SK-N-SH treated with all-trans-retinoic acid at 6 μM for 48 hours (cell line): ENCODE data around the gene KRTAP22-1.

Source experiments
- ATAC-seq: fragments of 200-7000 bp; cut with Tn5 transposase; 3 replicates; pipeline ENCODE4 v1.9.1; 2020; ENCODE audit warnings: mild to moderate bottlenecking, moderate library complexity
- ARNTL ChIP-seq: fragments of 450-650 bp; formaldehyde crosslinking; IDR thresholded peaks from 2 replicates; pipeline ENCODE4 v1.5.0; 2020; ENCODE audit warnings: low read depth, mild to moderate bottlenecking, moderate library complexity, borderline replicate concordance
- BACH2 ChIP-seq: fragments of 250-450 bp; sonication (Bioruptor Pico); IDR thresholded peaks from 2 replicates; pipeline ENCODE4 v1.9.0; 2021; ENCODE audit warnings: mild to moderate bottlenecking, borderline replicate concordance
- CSDC2 ChIP-seq: fragments of 250-450 bp; sonication (Bioruptor Pico); IDR thresholded peaks from 2 replicates; pipeline ENCODE4 v1.5.0; 2020; ENCODE audit warnings: mild to moderate bottlenecking, moderate library complexity
- GLIS3 ChIP-seq: fragments of 250-450 bp; sonication (Bioruptor Pico); IDR thresholded peaks from 2 replicates; pipeline ENCODE4 v1.5.0; 2020; ENCODE audit warnings: mild to moderate bottlenecking, moderate library complexity
- ISL1 ChIP-seq: fragments of 250-450 bp; sonication (Bioruptor Pico); IDR thresholded peaks from 2 replicates; pipeline ENCODE4 v2.1.2; 2022; ENCODE audit warnings: mild to moderate bottlenecking, moderate library complexity
- OSR1 ChIP-seq: fragments of 250-450 bp; sonication (Bioruptor Pico); IDR thresholded peaks from 2 replicates; pipeline ENCODE4 v1.8.0; 2022; ENCODE audit warnings: moderate library complexity, mild to moderate bottlenecking, inconsistent platforms
- PPARA ChIP-seq: fragments of 250-450 bp; sonication (Bioruptor Pico); IDR thresholded peaks from 2 replicates; pipeline ENCODE4 v1.5.0; 2020; ENCODE audit warnings: mild to moderate bottlenecking, borderline replicate concordance
- RARB ChIP-seq: fragments of 250-450 bp; sonication (Bioruptor Pico); IDR thresholded peaks from 2 replicates; pipeline ENCODE4 v1.8.0; 2021; ENCODE audit warnings: mild to moderate bottlenecking, moderate library complexity
- SNAI2 ChIP-seq: fragments of 250-450 bp; sonication (Bioruptor Pico); IDR thresholded peaks from 2 replicates; pipeline ENCODE4 v1.5.0; 2020; ENCODE audit warnings: mild to moderate bottlenecking, moderate library complexity
- TOX ChIP-seq: fragments of 250-450 bp; sonication (Bioruptor Pico); IDR thresholded peaks from 2 replicates; pipeline ENCODE4 v1.8.0; 2021; ENCODE audit warnings: mild to moderate bottlenecking, moderate library complexity, borderline replicate concordance
- ZC3H10 ChIP-seq: fragments of 250-450 bp; sonication (Bioruptor Pico); IDR thresholded peaks from 2 replicates; pipeline ENCODE4 v1.5.1; 2021; ENCODE audit warnings: mild to moderate bottlenecking, moderate library complexity
- ZFP3 ChIP-seq: fragments of 250-450 bp; sonication (Bioruptor Pico); IDR thresholded peaks from 2 replicates; pipeline ENCODE4 v1.5.0; 2020; ENCODE audit warnings: mild to moderate bottlenecking, moderate library complexity
- ZNF565 ChIP-seq: fragments of 450-650 bp; formaldehyde crosslinking; conservative IDR thresholded peaks from 2 replicates; pipeline ENCODE4 v1.5.0; 2020; ENCODE audit warnings: low read depth, mild to moderate bottlenecking, moderate library complexity
- ZNF70 ChIP-seq: fragments of 450-650 bp; formaldehyde crosslinking; IDR thresholded peaks from 2 replicates; pipeline ENCODE4 v1.5.0; 2020; ENCODE audit warnings: mild to moderate bottlenecking, moderate library complexity
- ZNF8 ChIP-seq: fragments of 450-650 bp; formaldehyde crosslinking; IDR thresholded peaks from 2 replicates; pipeline ENCODE4 v1.5.0; 2020; ENCODE audit warnings: mild to moderate bottlenecking, moderate library complexity
- TF ChIP-seq, protein P1 (sequence below): fragments of 250-450 bp; sonication (Bioruptor Pico); IDR thresholded peaks from 2 replicates; pipeline ENCODE4 v1.8.0; 2021; ENCODE audit warnings: low read depth, mild to moderate bottlenecking, moderate library complexity, borderline replicate concordance
- TF ChIP-seq, protein P2 (sequence below): fragments of 250-450 bp; sonication (Bioruptor Pico); IDR thresholded peaks from 2 replicates; pipeline ENCODE4 v1.8.0; 2020; ENCODE audit warnings: mild to moderate bottlenecking, moderate library complexity, borderline replicate concordance
- TF ChIP-seq, protein P3 (sequence below): fragments of 250-450 bp; sonication (Bioruptor Pico); IDR thresholded peaks from 2 replicates; pipeline ENCODE4 v1.5.1; 2021; ENCODE audit warnings: mild to moderate bottlenecking, moderate library complexity
- TF ChIP-seq, protein P4 (sequence below): fragments of 250-450 bp; sonication (Bioruptor Pico); IDR thresholded peaks from 2 replicates; pipeline ENCODE4 v1.5.1; 2020; ENCODE audit warnings: low read depth, mild to moderate bottlenecking, moderate library complexity

The KRTAP22-1 gene

DNA sequence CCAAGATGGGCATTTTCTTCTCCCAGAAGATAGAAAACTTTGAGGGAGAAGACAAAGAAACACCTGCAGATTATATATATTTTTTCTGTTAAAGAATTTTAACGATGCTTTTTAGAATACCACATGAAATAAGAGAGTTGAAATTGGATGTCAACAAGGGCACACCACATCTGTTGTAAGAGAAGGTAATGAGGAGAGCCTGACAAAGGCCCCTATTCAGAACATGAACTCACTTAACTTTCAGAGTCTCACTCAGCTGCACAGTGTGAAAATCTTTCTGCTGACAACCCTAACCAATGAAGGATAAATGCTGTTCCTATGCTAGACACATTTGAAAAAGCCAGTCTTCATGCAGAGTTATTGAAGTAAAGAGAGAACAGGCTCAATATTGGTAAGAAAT is 18.0 kb upstream of the KRTAP22-1 start (continued):
- TF ChIP-seq, protein P1, sequence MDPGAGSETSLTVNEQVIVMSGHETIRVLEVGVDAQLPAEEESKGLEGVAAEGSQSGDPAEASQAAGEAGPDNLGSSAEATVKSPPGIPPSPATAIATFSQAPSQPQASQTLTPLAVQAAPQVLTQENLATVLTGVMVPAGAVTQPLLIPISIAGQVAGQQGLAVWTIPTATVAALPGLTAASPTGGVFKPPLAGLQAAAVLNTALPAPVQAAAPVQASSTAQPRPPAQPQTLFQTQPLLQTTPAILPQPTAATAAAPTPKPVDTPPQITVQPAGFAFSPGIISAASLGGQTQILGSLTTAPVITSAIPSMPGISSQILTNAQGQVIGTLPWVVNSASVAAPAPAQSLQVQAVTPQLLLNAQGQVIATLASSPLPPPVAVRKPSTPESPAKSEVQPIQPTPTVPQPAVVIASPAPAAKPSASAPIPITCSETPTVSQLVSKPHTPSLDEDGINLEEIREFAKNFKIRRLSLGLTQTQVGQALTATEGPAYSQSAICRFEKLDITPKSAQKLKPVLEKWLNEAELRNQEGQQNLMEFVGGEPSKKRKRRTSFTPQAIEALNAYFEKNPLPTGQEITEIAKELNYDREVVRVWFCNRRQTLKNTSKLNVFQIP (CRISPR knock-in tag) = no peak
- TF ChIP-seq PPARA (CRISPR knock-in tag) = no peak
- no peak for TF ChIP-seq GLIS3 (CRISPR knock-in tag)
- TF ChIP-seq ZNF70 (CRISPR knock-in tag) = no peak
- TF ChIP-seq, all 23 proteins: peak for 0

DNA sequence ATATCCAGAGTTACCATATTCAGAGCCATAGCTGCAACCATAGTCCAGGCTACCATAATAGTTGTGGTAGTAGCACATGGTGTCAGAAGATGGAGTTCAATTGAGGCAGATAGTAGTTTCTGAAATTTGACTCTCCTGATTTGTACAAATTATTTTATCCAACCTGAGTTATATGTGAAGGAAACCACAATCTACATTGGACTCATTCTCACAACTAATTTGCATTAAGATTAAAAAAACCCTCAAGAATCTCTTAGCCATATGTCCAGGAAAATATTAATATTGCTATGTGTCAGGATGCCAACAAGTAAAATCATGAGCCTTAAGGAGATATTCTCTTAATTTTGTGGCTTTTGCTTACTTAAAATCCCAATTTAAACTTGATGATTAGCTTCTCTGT is 10.6 kb upstream of the KRTAP22-1 start, which contains the start of gene KRTAP22-2:
Gene KRTAP22-2, minus strand, starts transcription at position 101 of the 400 bp plus-strand sequence.
- TF ChIP-seq ISL1 (CRISPR knock-in tag) (no peak), RARB (CRISPR knock-in tag) (no peak), PPARA (CRISPR knock-in tag) (no peak), GLIS3 (CRISPR knock-in tag) (no peak), ZNF8 (CRISPR knock-in tag) (no peak), ZC3H10 (CRISPR knock-in tag) (no peak), TOX (no peak), BACH2 (no peak)
- TF ChIP-seq, protein P1 (CRISPR knock-in tag) = no peak
- TF ChIP-seq, protein P2, sequence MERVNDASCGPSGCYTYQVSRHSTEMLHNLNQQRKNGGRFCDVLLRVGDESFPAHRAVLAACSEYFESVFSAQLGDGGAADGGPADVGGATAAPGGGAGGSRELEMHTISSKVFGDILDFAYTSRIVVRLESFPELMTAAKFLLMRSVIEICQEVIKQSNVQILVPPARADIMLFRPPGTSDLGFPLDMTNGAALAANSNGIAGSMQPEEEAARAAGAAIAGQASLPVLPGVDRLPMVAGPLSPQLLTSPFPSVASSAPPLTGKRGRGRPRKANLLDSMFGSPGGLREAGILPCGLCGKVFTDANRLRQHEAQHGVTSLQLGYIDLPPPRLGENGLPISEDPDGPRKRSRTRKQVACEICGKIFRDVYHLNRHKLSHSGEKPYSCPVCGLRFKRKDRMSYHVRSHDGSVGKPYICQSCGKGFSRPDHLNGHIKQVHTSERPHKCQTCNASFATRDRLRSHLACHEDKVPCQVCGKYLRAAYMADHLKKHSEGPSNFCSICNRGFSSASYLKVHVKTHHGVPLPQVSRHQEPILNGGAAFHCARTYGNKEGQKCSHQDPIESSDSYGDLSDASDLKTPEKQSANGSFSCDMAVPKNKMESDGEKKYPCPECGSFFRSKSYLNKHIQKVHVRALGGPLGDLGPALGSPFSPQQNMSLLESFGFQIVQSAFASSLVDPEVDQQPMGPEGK (CRISPR knock-in tag) = no peak
- TF ChIP-seq, protein P3, sequence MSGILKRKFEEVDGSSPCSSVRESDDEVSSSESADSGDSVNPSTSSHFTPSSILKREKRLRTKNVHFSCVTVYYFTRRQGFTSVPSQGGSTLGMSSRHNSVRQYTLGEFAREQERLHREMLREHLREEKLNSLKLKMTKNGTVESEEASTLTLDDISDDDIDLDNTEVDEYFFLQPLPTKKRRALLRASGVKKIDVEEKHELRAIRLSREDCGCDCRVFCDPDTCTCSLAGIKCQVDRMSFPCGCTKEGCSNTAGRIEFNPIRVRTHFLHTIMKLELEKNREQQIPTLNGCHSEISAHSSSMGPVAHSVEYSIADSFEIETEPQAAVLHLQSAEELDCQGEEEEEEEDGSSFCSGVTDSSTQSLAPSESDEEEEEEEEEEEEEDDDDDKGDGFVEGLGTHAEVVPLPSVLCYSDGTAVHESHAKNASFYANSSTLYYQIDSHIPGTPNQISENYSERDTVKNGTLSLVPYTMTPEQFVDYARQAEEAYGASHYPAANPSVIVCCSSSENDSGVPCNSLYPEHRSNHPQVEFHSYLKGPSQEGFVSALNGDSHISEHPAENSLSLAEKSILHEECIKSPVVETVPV (CRISPR knock-in tag) = no peak
- ATAC-seq = no peak

DNA sequence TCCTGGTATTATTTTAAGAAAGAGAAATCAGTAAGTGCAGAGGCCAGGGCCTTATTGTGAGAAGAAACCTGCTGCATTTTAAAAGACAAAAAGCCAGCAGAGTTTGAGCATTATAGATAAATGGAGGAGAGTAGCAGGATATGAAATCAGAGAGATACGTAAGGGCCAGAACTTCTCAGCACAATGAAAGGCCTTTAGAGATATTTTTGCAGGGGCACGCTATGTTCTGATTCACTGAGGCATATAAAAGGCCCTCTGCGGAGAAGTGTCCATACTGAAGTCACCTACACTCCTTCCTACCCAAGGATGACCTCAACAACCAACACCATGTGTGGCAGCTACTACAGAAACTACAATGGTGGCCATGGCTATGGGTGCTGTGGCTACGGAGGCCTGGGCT is 8.7 kb upstream of the KRTAP22-1 start, which contains the start of gene KRTAP6-3:
Gene KRTAP6-3, plus strand, starts transcription at position 301 of the 400 bp plus-strand sequence. Its CDS starts 6 bp downstream, at position 307.
- no peak for ATAC-seq
- TF ChIP-seq BACH2 = no peak
- no peak for TF ChIP-seq CSDC2 (CRISPR knock-in tag)
- TF ChIP-seq, protein P1 (CRISPR knock-in tag) = no peak
- TF ChIP-seq, protein P3 (CRISPR knock-in tag) = no peak
- TF ChIP-seq, protein P4, sequence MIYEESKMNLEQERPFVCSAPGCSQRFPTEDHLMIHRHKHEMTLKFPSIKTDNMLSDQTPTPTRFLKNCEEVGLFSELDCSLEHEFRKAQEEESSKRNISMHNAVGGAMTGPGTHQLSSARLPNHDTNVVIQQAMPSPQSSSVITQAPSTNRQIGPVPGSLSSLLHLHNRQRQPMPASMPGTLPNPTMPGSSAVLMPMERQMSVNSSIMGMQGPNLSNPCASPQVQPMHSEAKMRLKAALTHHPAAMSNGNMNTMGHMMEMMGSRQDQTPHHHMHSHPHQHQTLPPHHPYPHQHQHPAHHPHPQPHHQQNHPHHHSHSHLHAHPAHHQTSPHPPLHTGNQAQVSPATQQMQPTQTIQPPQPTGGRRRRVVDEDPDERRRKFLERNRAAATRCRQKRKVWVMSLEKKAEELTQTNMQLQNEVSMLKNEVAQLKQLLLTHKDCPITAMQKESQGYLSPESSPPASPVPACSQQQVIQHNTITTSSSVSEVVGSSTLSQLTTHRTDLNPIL (CRISPR knock-in tag) = no peak
- TF ChIP-seq ZFP3 = no peak
- TF ChIP-seq ZC3H10 (CRISPR knock-in tag) = no peak
- TF ChIP-seq, protein P2 (CRISPR knock-in tag) = no peak
- no peak for TF ChIP-seq ARNTL (CRISPR knock-in tag)
- no peak for TF ChIP-seq ISL1 (CRISPR knock-in tag)
- TF ChIP-seq GLIS3 (CRISPR knock-in tag) = no peak
- TF ChIP-seq SNAI2 (CRISPR knock-in tag) = no peak
- no peak for TF ChIP-seq OSR1 (CRISPR knock-in tag)
- no peak for TF ChIP-seq ZNF565 (CRISPR knock-in tag)
